NCI-H446 (cell line): Measurements from ENCODE around the gene PCBP2.

Source experiments
- DNase-seq, 2 experiments: peaks; one replicate each; lab custom pipeline; 2025; lab: John Stamatoyannopoulos, UW

PCBP2 gene

GRCh38 chr12:53508534-53509170 is 56.8 kb downstream of the PCBP2 start:
- peak; percentile 65 to 79 for DNase-seq

DNA sequence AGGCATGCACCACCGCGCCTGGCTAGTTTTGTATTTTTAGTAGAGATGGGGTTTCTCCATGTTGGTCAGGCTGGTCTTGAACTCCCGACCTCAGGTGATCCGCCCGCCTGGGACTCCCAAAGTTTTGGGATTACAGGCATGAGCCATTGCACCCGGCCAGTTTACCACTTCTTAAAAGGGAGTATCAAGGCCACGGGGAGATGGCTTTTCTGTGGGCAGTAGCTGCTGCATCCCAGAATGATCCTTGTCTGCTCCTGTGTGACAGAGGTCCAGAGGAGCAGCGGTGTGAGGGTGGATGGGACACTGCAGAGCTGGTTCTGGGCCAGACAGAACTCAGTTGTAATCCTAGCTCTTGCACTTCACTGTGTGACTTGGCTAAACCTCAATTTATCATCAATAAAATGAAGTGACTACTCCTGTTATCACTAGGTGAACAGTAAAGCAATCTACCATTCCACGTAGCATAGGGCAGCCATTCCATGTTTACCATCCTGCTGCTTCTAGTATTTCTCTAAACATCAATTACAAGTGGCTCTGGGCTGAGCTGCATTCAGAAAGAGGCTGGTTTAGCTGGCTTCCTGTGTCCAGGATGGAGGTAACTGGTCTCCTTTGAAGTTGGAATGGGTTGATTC is 58.4 kb downstream of the PCBP2 start:
- DNase-seq, result no peak

GRCh38 chr12:53513712-53514410 is 62.0 kb downstream of the PCBP2 start:
- DNase-seq, result no peak

DNA sequence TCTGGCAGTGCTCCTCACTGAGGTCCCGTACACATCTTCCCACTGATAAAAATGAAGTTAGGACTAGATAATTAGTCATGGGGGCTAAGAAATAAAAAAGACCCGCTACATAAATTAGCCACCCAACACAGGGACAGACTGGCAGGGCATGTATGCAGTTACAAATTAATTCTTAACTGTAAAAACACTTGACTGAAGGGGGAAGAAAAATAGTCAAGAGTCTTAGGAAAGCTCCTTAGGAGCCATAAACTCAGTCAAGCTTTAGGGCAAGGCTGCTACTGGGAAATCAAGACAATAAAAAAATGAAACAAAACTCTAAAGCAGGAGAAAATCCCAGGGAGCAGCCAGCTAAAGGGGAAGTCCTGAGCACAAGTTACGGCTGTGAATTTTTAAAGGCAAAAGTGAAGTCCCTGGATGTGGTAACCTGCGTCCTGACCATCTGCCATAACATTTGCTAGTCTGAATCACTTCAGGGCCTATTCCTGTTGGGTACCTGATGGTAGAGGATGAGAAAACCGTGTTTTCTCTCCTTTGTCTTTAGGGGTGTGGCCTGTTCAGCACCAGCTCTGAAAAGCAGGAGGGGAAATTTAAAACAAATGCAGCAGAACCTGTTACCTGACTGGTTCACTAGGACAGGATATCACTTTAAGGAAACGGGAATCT is 62.9 kb downstream of the PCBP2 start:
- DNase-seq, result no peak

DNA sequence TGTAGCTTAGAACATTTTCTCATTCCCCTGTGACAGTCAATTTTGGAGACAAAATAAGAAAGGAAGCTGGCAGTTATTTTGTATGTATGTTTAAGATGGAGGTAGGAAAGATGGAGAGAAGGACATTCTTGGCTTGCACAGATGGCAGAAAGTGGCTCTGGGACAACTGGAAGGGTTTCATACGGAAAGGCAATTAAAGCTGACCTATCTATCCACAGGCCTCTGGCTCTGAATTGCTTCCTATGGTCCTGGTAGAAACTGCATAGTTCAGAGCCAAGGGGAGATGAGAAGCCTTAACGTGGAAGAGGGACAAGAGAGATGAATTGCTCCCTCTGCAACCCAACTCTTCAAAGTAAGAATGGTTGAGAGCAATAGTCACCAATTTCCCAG is 63.4 kb downstream of the PCBP2 start:
- no peak for DNase-seq

DNA sequence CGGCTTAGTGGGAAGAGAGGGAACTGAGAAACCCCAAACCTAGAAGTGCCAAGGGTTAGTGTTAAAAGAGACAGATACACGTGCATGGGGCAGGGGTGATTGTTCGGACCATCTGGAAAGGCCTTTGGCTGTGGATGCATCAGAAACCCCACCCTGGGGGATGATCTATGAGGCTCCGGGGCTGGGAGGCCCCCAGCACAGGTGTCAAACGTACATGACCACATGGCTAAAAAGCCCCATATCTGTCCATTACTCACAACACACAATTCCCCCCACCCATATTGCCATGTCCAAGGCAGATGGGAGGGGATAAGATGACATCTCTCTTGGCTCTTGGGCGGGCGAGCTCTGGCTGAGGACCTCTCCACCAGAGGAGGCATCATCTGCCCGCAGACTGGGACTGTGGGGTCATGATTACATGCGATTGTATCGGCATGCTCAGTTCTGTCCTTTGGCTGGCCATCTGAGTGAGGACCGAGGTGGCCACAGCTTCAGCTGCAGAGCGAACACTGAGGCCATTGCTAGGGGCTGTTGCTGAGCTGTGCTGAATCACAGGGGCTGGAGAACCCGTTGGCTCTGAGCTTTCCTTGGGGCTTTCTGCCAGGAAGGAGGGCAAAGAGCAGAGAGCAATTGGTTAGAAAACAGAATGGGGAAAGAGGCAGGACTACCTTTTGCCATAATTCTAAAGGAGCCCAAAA is 65.0 kb downstream of the PCBP2 start:
- no peak for DNase-seq

GRCh38 chr12:53518381-53518780 is 66.5 kb downstream of the PCBP2 start:
- DNase-seq, result peak in 1 of 2 experiments; percentile 16

DNA sequence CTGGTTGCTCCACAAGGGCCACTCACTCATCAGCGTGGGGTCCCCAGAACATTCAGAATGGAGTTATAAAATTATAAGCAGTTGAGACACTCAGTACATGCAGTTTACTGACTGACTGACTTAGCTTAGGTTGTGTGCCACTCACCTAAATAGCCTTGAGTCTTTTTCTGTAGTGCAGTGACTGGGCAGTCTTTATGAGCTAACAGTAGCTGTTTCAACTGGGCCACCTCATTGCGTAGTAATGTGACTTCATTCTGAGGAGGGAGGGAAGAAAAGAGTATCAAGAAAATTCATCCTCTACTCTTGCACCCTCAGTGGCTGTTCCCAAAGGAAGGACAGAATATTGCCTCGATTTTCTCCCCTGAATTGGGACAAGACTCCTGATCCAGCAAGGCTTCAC is 71.2 kb downstream of the PCBP2 start:
- DNase-seq, result no peak

DNA sequence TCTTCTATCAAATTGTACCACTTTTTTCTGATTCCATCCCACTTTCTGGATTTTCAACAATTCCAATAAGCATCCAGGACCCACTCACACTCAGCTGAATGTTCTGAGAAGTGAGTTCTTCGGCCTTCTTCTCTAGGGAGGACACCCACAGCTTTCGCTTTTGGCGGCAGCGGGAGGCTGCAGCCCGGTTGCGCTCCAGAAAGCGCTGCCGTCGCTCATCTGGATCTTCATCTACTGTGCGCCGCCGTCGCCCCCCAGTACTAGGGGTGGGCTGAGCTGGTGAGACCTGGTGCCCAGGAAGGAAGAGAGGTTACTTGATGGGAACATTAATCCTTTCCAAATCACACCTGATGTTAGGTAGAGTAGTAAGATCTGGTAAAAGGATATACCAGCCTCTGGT is 72.6 kb downstream of the PCBP2 start:
- DNase-seq, result no peak

GRCh38 chr12:53530061-53530460 is 78.2 kb downstream of the PCBP2 start:
- DNase-seq, result peak in 1 of 2 experiments; percentile 56
